PC-9 (cell line): ENCODE measurements around the gene PXDN. TPM values are rescaled to one million over a fixed set of nuclear protein-coding genes. Genes with fewer than 3 reads are reported as not detected.

Source experiments
- BruUV-seq: library from RNA; stranded (reverse); fragments of 400-500 nt; replicated peaks from 2 replicates; lab custom pipeline; 2021; lab: Mats Ljungman, UMichigan
- CTCF ChIA-PET: fragments of 300-600 bp; sonication (Branson Sonifier 250); formaldehyde crosslinking; loops from one replicate; lab custom pipeline; 2022; ENCODE audit warnings: antibody characterized with exemption; lab: Charles Lee
- POLR2A ChIA-PET: fragments of 300-600 bp; sonication (Branson Sonifier 250); formaldehyde crosslinking; loops from one replicate; lab custom pipeline; 2022; ENCODE audit warnings: antibody characterized with exemption; ENCODE audit not compliant: unreplicated experiment; lab: Charles Lee
- DNase-seq, 2 experiments: peaks; one replicate each; pipeline versions ENCODE4 v3.0.0 to v3.0.0-alpha.2; 2015 to 2022; ENCODE audit warnings: mixed read lengths in 1 of 2
- H2AFZ ChIP-seq: fragments of 200-600 bp; sonication (generic); 2 replicates; pipeline ENCODE4 v1.8.1; 2017; ENCODE audit warnings: antibody characterized with exemption
- H3F3A ChIP-seq: fragments of 200-600 bp; sonication (generic); 2 replicates; pipeline ENCODE4 v1.8.1; 2017; ENCODE audit warnings: antibody characterized with exemption, mild to moderate bottlenecking, low read depth; ENCODE audit not compliant: insufficient read depth
- H3K27ac ChIP-seq: fragments of 200-600 bp; sonication (generic); 2 replicates; pipeline ENCODE4 v1.6.1; 2016; ENCODE audit warnings: mixed run types
- H3K27me3 ChIP-seq: fragments of 200-600 bp; sonication (generic); 2 replicates; pipeline ENCODE4 v1.6.1; 2016; ENCODE audit warnings: low read depth, mixed run types; ENCODE audit not compliant: insufficient read depth
- H3K36me3 ChIP-seq: fragments of 200-600 bp; sonication (generic); 2 replicates; pipeline ENCODE4 v1.6.1; 2016; ENCODE audit warnings: low read depth, mixed run types
- H3K4me1 ChIP-seq: fragments of 200-600 bp; sonication (generic); replicated peaks from 2 replicates; pipeline ENCODE4 v1.6.1; 2016; ENCODE audit warnings: mixed run types; ENCODE audit not compliant: insufficient read depth
- H3K4me2 ChIP-seq: fragments of 200-600 bp; sonication (generic); 2 replicates; pipeline ENCODE4 v1.6.1; 2017; ENCODE audit warnings: mixed run types
- H3K4me3 ChIP-seq: fragments of 200-600 bp; sonication (generic); 2 replicates; pipeline ENCODE4 v1.6.1; 2016; ENCODE audit warnings: mixed run types
- H3K79me2 ChIP-seq: fragments of 200-600 bp; sonication (generic); 2 replicates; pipeline ENCODE4 v1.6.1; 2017; ENCODE audit warnings: low read depth, mixed run types
- H3K9me2 ChIP-seq: fragments of 200-600 bp; sonication (generic); 2 replicates; pipeline ENCODE4 v1.8.1; 2017; ENCODE audit warnings: mild to moderate bottlenecking; ENCODE audit not compliant: insufficient read depth
- H3K9me3 ChIP-seq: fragments of 200-600 bp; sonication (generic); 2 replicates; pipeline ENCODE4 v1.8.1; 2016; ENCODE audit warnings: low read depth; ENCODE audit not compliant: insufficient read depth
- H4K20me1 ChIP-seq: fragments of 200-600 bp; sonication (generic); 2 replicates; pipeline ENCODE4 v1.8.1; 2017; ENCODE audit not compliant: insufficient read depth
- EZH2 ChIP-seq: fragments of 200-600 bp; sonication (generic); IDR thresholded peaks from 2 replicates; pipeline ENCODE4 v1.8.0; 2017; ENCODE audit warnings: antibody characterized with exemption, low read depth
- intact Hi-C: fragments of 100-400 bp; cut with micrococcal nuclease; formaldehyde crosslinking; loops from one replicate; pipeline ENCODE4 v1.10.0; 2022; ENCODE audit not compliant: unreplicated experiment
- total RNA-seq: library from RNA; stranded (reverse); gene quantifications from 2 replicates; pipeline ENCODE4 v1.2.3, GENCODE V29; 2021
- TF ChIP-seq, protein P1 (sequence below): fragments of 200-600 bp; sonication (generic); conservative IDR thresholded peaks from 2 replicates; pipeline ENCODE4 v1.6.1; 2017; ENCODE audit warnings: mixed run types, antibody characterized with exemption, mild to moderate bottlenecking, moderate library complexity

Gene PXDN
- total RNA-seq, 1 experiment from 2014 or later: 91.1 TPM

DNA sequence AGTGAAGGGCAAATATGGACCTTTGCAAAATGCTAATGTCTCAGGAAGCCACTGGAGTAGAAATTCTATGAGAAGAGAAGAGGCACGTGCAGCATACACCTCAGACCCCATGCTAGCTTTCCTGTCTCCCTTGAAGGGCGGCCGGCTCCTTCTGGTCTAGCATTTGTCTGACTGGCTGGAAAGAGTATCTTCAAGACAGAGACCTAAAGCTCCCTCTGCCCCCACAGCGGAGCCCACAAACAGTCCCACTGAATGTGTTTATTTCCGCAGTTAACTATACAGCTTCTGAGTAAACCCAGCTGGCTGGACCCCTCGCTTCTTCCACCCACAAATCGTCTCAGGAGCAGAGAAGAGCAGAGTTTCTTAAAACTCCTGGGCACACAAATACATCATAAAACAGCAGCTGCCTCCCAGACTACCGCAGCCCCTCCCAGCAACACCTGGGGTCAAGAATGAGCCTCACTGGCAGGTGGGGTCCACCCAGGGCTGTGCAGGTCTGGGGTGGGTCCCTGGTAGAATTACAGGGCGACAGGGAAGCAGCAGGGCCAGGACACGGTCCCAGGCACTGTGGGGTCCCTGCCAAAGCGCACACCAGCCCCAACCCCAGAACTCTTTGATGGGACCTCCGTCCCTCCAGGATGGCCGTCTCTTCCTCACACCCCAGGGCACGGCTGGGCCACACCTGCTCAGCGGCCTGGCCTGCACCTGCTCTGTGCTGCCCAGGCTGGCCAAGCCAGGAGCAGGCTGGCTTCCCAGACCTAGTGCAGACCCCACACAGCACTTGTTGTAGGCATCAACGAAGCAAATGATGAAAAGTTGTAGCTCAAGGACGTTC, 103.8 kb downstream of the PXDN start:
- Histone ChIP-seq H3K27ac (no peak overlapping the region), H3K27me3 (peaks cover 27% of the 10 kb centered on the region), H2AFZ (no peak overlapping the region), H4K20me1 (no peaks in the 10 kb centered on the region), H3K9me3 (no peaks in the 10 kb centered on the region), H3K4me1 (no peaks in the 10 kb centered on the region), H3K9me2 (no peaks in the 10 kb centered on the region), H3K36me3 (peaks cover 6% of the 10 kb centered on the region; the same call in 1 of the 2 replicates), H3F3A (0 out of 2 replicates have a peak, but pooled peaks cover 6% of the 10 kb centered on the region), H3K4me2 (no peak overlapping the region), H3K79me2 (no peaks in the 10 kb centered on the region), H3K4me3 (no peak overlapping the region)
- intact Hi-C loops: no loop called here
- no peak for DNase-seq
- TF ChIP-seq EZH2: no peak
- TF ChIP-seq, protein P1, sequence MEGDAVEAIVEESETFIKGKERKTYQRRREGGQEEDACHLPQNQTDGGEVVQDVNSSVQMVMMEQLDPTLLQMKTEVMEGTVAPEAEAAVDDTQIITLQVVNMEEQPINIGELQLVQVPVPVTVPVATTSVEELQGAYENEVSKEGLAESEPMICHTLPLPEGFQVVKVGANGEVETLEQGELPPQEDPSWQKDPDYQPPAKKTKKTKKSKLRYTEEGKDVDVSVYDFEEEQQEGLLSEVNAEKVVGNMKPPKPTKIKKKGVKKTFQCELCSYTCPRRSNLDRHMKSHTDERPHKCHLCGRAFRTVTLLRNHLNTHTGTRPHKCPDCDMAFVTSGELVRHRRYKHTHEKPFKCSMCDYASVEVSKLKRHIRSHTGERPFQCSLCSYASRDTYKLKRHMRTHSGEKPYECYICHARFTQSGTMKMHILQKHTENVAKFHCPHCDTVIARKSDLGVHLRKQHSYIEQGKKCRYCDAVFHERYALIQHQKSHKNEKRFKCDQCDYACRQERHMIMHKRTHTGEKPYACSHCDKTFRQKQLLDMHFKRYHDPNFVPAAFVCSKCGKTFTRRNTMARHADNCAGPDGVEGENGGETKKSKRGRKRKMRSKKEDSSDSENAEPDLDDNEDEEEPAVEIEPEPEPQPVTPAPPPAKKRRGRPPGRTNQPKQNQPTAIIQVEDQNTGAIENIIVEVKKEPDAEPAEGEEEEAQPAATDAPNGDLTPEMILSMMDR: no peak
- no TSS peak for BruUV-seq
- ChIA-PET CTCF (no interaction called here), POLR2A (no interaction called here)

DNA sequence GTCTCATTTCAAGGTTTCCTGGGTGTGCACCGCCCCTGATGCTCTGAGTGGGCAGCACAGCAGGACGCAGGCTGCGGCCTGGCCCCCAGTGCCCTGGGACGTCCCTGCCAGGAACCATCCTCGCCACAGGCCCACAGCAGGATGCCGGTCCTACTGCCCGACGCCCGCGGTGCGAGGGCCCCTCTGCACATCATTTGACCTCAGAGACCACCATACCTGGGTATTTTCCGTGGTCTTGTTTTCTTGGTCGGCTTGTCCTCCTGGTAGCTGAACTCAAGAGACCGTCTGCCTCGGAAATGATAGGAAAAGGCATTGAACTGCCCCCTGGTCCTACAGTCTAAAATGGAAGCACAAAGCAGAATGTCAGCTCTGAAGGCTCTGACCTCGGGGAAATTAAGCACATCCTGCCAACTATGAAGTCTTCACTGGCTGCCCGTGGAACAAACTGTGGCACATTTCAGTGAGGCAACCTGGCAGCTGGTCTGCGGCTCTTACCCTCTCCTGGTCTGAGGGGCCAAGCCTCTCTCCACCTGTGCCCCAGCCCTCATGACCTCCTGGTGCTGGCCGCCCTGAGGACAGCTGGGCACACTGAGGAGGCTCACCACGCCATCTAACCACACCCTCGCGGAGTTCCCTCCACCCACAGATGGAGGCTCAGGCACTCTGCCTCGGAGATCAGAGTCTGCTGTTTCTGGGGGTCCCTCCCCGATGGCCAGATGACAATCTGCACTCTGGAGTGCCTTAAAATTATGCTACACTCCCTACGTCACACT, 105.0 kb downstream of the PXDN start:
- peaks cover 35% of the 10 kb centered on the region for H3K27me3 ChIP-seq
- H3K9me2 ChIP-seq: no peaks in the 10 kb centered on the region
- H3K9me3 ChIP-seq: no peaks in the 10 kb centered on the region
- H3K4me2 ChIP-seq: no peak overlapping the region
- H3K27ac ChIP-seq: no peak overlapping the region
- no peak overlapping the region for H3K4me3 ChIP-seq
- peaks cover 7% of the 10 kb centered on the region for H3K4me1 ChIP-seq
- BruUV-seq: no TSS peak
- intact Hi-C loops: no loop called here
- no peaks in the 10 kb centered on the region for H4K20me1 ChIP-seq
- POLR2A ChIA-PET: no interaction called here
- CTCF ChIA-PET: no interaction called here
- no peaks in the 10 kb centered on the region for H3K79me2 ChIP-seq
- no peak for DNase-seq
- no peak overlapping the region for H2AFZ ChIP-seq
- H3F3A ChIP-seq: 0 out of 2 replicates have a peak, but pooled peaks cover 6% of the 10 kb centered on the region
- TF ChIP-seq, protein P1: no peak
- TF ChIP-seq EZH2: no peak
- H3K36me3 ChIP-seq: peaks cover 6% of the 10 kb centered on the region; the same call in 1 of the 2 replicates

DNA sequence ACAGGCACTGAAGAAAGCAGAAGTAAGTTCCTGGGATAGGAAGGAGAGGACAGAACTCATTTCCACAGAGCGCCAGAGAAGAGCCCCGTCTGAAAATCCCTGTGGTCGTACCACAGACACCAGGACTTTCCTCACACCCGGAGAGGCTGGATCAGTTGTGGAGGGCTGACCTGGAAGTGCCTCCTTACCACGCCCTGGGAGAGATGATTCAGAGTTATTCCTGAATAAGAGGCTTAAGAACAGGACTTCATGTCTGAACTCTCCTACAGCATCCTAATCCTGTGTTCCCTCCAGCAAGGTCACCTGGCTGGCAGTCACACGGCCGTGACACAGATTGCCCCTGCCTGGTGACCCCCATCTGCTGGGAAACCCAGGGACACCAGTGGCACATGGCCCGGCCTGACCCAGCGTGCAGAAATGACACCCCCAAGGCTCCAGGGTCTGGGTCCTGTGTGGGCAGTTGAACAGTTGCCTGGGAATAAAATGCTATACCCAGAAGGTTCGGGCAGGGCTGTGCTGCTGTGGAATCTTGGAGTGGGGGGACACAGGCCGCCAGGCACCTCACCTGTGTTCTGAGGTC, 105.9 kb downstream of the PXDN start:
- H3K4me2 ChIP-seq: no peak overlapping the region

More for the DNA sequence above, 105.9 kb downstream of the PXDN start:
- Histone ChIP-seq H3F3A (peaks cover 13% of the 10 kb centered on the region), H3K9me2 (no peaks in the 10 kb centered on the region), H3K4me1 (peaks cover 16% of the 10 kb centered on the region), H3K36me3 (peaks cover 6% of the 10 kb centered on the region; the same call in 1 of the 2 replicates), H3K27ac (no peak overlapping the region), H4K20me1 (no peaks in the 10 kb centered on the region), H3K79me2 (no peaks in the 10 kb centered on the region), H3K4me3 (no peak overlapping the region), H3K9me3 (no peaks in the 10 kb centered on the region), H2AFZ (no peak overlapping the region), H3K27me3 (peaks cover 38% of the 10 kb centered on the region)
- no peak for DNase-seq
- ChIA-PET POLR2A (no interaction called here), CTCF (no interaction called here)
- intact Hi-C loops: no loop called here
- BruUV-seq: no TSS peak
- TF ChIP-seq, protein P1: no peak
- no peak for TF ChIP-seq EZH2
